ENCODE results near the gene BTLA. TPM values are rescaled to one million over a fixed set of nuclear protein-coding genes. Genes with fewer than 3 reads are reported as not detected.

The BTLA gene
- total RNA-seq, 1 donor from 2014 or later = 0.86 TPM

GRCh38 chr3:112417696-112418318, 81.5 kb downstream of the BTLA start:
- intact Hi-C loops (cut with DNase I) = no loop called here
- Histone ChIP-seq H3K27ac (no peak overlapping the region), H3K36me3 (no peaks in the 10 kb centered on the region), H3K27me3 (ENCODE audit: low read depth) (no peaks in the 10 kb centered on the region), H3K4me1 (no peaks in the 10 kb centered on the region), H3K4me3 (no peak overlapping the region), H3K9me3 (no peaks in the 10 kb centered on the region)
- DNase-seq (no peak), ATAC-seq (no peak)
- TF ChIP-seq CTCF (IDR thresholded peaks at IDR 0.05) = no peak

GRCh38 chr3:112416391-112417212, 82.7 kb downstream of the BTLA start:
- Histone ChIP-seq H3K27ac (no peak overlapping the region), H3K9me3 (no peaks in the 10 kb centered on the region), H3K4me1 (no peaks in the 10 kb centered on the region), H3K27me3 (ENCODE audit: low read depth) (no peaks in the 10 kb centered on the region), H3K36me3 (no peaks in the 10 kb centered on the region), H3K4me3 (no peak overlapping the region)
- ATAC-seq (no peak), DNase-seq (no peak)
- no peak for TF ChIP-seq CTCF (IDR thresholded peaks at IDR 0.05)
- intact Hi-C loops (cut with DNase I) = no loop called here

GRCh38 chr3:112415390-112415789, 83.9 kb downstream of the BTLA start:
- Histone ChIP-seq H3K27ac (no peak overlapping the region), H3K4me3 (no peak overlapping the region), H3K36me3 (no peaks in the 10 kb centered on the region), H3K27me3 (ENCODE audit: low read depth) (no peaks in the 10 kb centered on the region), H3K4me1 (no peaks in the 10 kb centered on the region), H3K9me3 (no peaks in the 10 kb centered on the region)
- no peak for ATAC-seq
- intact Hi-C loops (cut with DNase I) = no loop called here
- DNase-seq = no peak
- TF ChIP-seq CTCF (IDR thresholded peaks at IDR 0.05) = no peak

Other genes with a start within 250 kb of the BTLA start
- not detected for gene SLC9C1, start 205.3 kb downstream of the BTLA start, total RNA-seq
- 4.4 TPM for gene CD200, start 166.3 kb downstream of the BTLA start, total RNA-seq
- gene ATG3, start 62.5 kb upstream of the BTLA start, total RNA-seq = 58.4 TPM
- 37.4 TPM for gene SLC35A5, start 62.6 kb upstream of the BTLA start, total RNA-seq
- 148 TPM for gene CCDC80, start 141.7 kb upstream of the BTLA start, total RNA-seq